Liver (tissue), 3 donors: Measurements from ENCODE around the gene MYH11.

Experiments
- GABPA ChIP-seq, 2 donors: IDR thresholded peaks in 1 of 2; conservative IDR thresholded peaks in 1 of 2; 2 replicates each; pipeline ENCODE4 v1.6.1; 2016; ENCODE audit warnings: antibody characterized with exemption in 2 of 2, mild to moderate bottlenecking in 1 of 2, moderate library complexity in 1 of 2
- RAD21 ChIP-seq, 2 donors: IDR thresholded peaks; 2 replicates each; pipeline ENCODE4 v1.6.1; 2016; ENCODE audit warnings: antibody characterized with exemption in 2 of 2, mild to moderate bottlenecking in 2 of 2
- TAF1 ChIP-seq: conservative IDR thresholded peaks from 2 replicates; pipeline ENCODE4 v1.6.1; 2016; ENCODE audit warnings: antibody characterized with exemption, mild to moderate bottlenecking
- TF ChIP-seq, protein P1 (sequence below): fragments of 150-350 bp; IDR thresholded peaks from 2 replicates; pipeline ENCODE4 v1.5.1; 2017; ENCODE audit warnings: improper control_type of control experiment, low read depth, low read length; ENCODE audit not compliant: missing input control
- TF ChIP-seq, protein P2 (sequence below): IDR thresholded peaks from 2 replicates; pipeline ENCODE4 v1.6.1; 2016; ENCODE audit warnings: antibody characterized with exemption
- donor health status: healthy.
- donor health status: healthy.

DNA sequence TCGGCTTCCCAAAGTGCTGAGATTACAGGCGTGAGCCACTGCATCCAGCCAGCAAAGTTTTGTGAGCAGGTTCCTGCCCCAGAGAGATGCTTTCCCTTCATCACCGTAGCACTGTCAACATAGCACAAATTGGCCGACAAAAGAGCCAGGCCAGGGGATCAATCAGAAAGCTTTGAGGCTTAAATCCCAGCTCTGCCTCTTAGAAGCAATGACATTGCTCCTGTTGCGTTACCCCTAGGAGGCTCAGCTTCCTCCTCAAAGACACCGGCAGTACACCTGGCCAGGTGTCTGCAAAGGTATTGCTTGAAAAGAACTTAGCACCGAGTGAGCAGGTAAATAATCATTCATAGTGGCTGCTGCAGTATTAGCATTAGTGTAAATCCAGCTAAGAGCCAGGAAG lies 120.3 kb downstream of the MYH11 start:
- TF ChIP-seq, protein P1, sequence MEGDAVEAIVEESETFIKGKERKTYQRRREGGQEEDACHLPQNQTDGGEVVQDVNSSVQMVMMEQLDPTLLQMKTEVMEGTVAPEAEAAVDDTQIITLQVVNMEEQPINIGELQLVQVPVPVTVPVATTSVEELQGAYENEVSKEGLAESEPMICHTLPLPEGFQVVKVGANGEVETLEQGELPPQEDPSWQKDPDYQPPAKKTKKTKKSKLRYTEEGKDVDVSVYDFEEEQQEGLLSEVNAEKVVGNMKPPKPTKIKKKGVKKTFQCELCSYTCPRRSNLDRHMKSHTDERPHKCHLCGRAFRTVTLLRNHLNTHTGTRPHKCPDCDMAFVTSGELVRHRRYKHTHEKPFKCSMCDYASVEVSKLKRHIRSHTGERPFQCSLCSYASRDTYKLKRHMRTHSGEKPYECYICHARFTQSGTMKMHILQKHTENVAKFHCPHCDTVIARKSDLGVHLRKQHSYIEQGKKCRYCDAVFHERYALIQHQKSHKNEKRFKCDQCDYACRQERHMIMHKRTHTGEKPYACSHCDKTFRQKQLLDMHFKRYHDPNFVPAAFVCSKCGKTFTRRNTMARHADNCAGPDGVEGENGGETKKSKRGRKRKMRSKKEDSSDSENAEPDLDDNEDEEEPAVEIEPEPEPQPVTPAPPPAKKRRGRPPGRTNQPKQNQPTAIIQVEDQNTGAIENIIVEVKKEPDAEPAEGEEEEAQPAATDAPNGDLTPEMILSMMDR: no peak
- TF ChIP-seq, protein P2, sequence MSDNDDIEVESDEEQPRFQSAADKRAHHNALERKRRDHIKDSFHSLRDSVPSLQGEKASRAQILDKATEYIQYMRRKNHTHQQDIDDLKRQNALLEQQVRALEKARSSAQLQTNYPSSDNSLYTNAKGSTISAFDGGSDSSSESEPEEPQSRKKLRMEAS: no peak
- no peak for TF ChIP-seq RAD21 (IDR thresholded peaks at IDR 0.05)
- no peak for TF ChIP-seq TAF1
- no peak for TF ChIP-seq GABPA (IDR thresholded peaks at IDR 0.05 in 1 of 2, conservative IDR thresholded peaks at IDR 0.05 in 1 of 2)
